HepG2 (cell line): ENCODE results near the gene DGAT2. TPM values are rescaled to one million over a fixed set of nuclear protein-coding genes. Genes with fewer than 3 reads are reported as not detected.

Experiments
- CBX5 ChIP-seq: sonication (generic); formaldehyde crosslinking; IDR thresholded peaks from 2 replicates; pipeline ENCODE4 v1.4.0; 2020; ENCODE audit warnings: missing genetic modification reagents, borderline replicate concordance
- ELF3 ChIP-seq: IDR thresholded peaks from 2 replicates; pipeline ENCODE4 v1.6.1; 2016; ENCODE audit warnings: missing genetic modification reagents, missing compliant biosample characterization
- MATR3 ChIP-seq: sonication (generic); formaldehyde crosslinking; IDR thresholded peaks from 2 replicates; pipeline ENCODE4 v1.4.0; 2020; ENCODE audit warnings: missing genetic modification reagents
- NCOA5 ChIP-seq: sonication (generic); formaldehyde crosslinking; IDR thresholded peaks from 2 replicates; pipeline ENCODE4 v1.4.0; 2020; ENCODE audit warnings: missing genetic modification reagents
- NFE2 ChIP-seq: sonication (generic); formaldehyde crosslinking; IDR thresholded peaks from 2 replicates; pipeline ENCODE4 v1.4.0; 2020; ENCODE audit warnings: missing genetic modification reagents
- PBX3 ChIP-seq: sonication (generic); formaldehyde crosslinking; IDR thresholded peaks from 2 replicates; pipeline ENCODE4 v1.8.1; 2023; ENCODE audit warnings: missing genetic modification reagents, inconsistent platforms, borderline replicate concordance
- THAP8 ChIP-seq: sonication (generic); formaldehyde crosslinking; IDR thresholded peaks from 2 replicates; pipeline ENCODE4 v1.5.1; 2020; ENCODE audit warnings: missing genetic modification reagents, mild to moderate bottlenecking, borderline replicate concordance
- U2AF2 ChIP-seq: fragments of 200-400 bp; formaldehyde crosslinking; IDR thresholded peaks from 2 replicates; pipeline ENCODE4 v1.6.1; 2017; ENCODE audit warnings: low read depth, mild to moderate bottlenecking, low read length
- ZBTB42 ChIP-seq: sonication (generic); formaldehyde crosslinking; IDR thresholded peaks from 2 replicates; pipeline ENCODE4 v1.5.0; 2020; ENCODE audit warnings: mild to moderate bottlenecking, missing genetic modification reagents
- ZC3H4 ChIP-seq: sonication (generic); formaldehyde crosslinking; IDR thresholded peaks from 2 replicates; pipeline ENCODE4 v1.4.0; 2020; ENCODE audit warnings: missing genetic modification reagents, borderline replicate concordance
- ZNF687 ChIP-seq: sonication (generic); formaldehyde crosslinking; IDR thresholded peaks from 2 replicates; pipeline ENCODE4 v1.5.1; 2020; ENCODE audit warnings: mild to moderate bottlenecking, missing genetic modification reagents, moderate library complexity
- ZNF792 ChIP-seq: IDR thresholded peaks from 2 replicates; pipeline ENCODE4 v1.6.1; 2016
- ZSCAN31 ChIP-seq: sonication (generic); formaldehyde crosslinking; IDR thresholded peaks from 2 replicates; pipeline ENCODE4 v1.5.0; 2020; ENCODE audit warnings: low read depth, mild to moderate bottlenecking, missing genetic modification reagents
- polyA plus RNA-seq, 8 experiments: library from polyadenylated mRNA; depleted of rRNA in 3 of 8; stranded (reverse) in 7 of 8; unstranded in 1 of 8; fragments of >200 nt; fragmentation: Illumina TruSeq in 4 of 8; extraction: Trizol in 4 of 8; gene quantifications; 2 replicates each; pipeline versions ENCODE4 v1.2.1 to v1.2.3, GENCODE V29; 2011 to 2016; ENCODE audit warnings: low read depth in 4 of 8, missing spikeins in 1 of 8, mixed read lengths in 1 of 8; ENCODE audit not compliant: insufficient read depth in 1 of 8
- total RNA-seq, 5 experiments: library from RNA; depleted of rRNA; stranded (reverse); fragments of >200 nt; fragmentation: Illumina TruSeq; extraction: Trizol; gene quantifications; 2 replicates each; pipeline ENCODE4 v1.2.3, GENCODE V29; 2016; ENCODE audit warnings: low read depth in 1 of 5
- TF ChIP-seq, protein P1 (sequence below): sonication (generic); formaldehyde crosslinking; IDR thresholded peaks from 2 replicates; pipeline ENCODE4 v1.5.0; 2020; ENCODE audit warnings: missing genetic modification reagents
- TF ChIP-seq, protein P2 (sequence below): sonication (generic); formaldehyde crosslinking; conservative IDR thresholded peaks from 2 replicates; pipeline ENCODE4 v1.5.0; 2020; ENCODE audit warnings: missing genetic modification reagents
- TF ChIP-seq, protein P3 (sequence below): sonication (generic); formaldehyde crosslinking; IDR thresholded peaks from 2 replicates; pipeline ENCODE4 v1.8.0; 2022; ENCODE audit warnings: mild to moderate bottlenecking, missing genetic modification reagents
- TF ChIP-seq, protein P4 (sequence below): sonication (generic); formaldehyde crosslinking; IDR thresholded peaks from 2 replicates; pipeline ENCODE4 v1.4.0; 2020; ENCODE audit warnings: missing genetic modification reagents

Gene DGAT2
- total and polyA plus RNA-seq, 2 of the 13 experiments (the other 11 are each of a cell fraction or from before 2014, with no cell fraction given): 39.0 to 65.6 TPM

DNA sequence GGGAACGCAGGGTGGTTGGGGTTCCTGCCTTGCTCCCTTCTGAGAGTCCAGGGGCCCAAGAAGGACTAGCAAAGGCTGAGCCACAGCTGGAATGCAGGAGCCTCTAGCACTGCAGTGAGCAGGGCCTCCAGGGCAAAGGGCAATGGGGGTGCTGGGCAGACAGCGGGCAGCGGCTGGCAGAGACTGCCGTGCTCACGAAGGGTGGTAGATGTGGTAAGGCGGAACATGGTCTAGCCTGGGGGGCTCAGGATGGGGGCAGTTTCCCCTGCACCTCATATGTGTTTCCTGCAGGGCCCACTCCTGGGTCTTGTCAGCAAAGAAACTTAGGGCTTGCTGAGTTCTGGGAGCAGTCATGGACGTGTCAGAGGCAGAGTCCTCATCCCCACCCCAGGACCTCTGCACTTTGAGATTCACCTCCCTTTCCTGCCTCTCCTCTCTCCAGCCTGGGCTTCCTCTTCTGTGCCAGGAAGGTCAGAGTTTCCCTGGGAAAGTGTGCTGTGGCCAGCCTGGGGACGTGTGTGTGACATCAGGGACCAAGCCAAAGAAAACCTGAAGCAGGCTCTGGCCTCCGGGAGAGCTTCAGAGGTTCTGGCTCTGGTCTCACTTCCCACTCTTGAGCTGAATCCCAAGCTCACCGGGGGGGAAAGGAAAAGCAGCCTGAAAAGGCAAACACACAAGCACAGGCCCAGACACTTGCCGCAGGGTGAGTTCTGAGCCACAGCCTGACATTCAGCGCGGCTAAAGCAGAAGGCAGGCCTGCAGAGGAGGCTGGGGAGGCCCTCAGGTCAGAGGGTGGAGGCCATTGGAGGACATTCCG is 46.5 kb upstream of the DGAT2 start (continued):
- TF ChIP-seq THAP8 (CRISPR knock-in tag) (no peak), CBX5 (CRISPR knock-in tag) (peak; percentile 8; the same call in 1 of the 2 replicates), ZC3H4 (CRISPR knock-in tag) (no peak), ZNF792 (CRISPR knock-in tag) (no peak), U2AF2 (no peak), PBX3 (CRISPR knock-in tag) (no peak), NCOA5 (CRISPR knock-in tag) (no peak), ZNF687 (CRISPR knock-in tag) (peak; percentile 96), ZBTB42 (CRISPR knock-in tag) (0 out of 2 replicates have a peak, but pooled peaks have one; percentile 75), ZSCAN31 (CRISPR knock-in tag) (0 out of 2 replicates have a peak, but pooled peaks have one; percentile 49), ELF3 (CRISPR knock-in tag) (peak; percentile 38; the same call in 1 of the 2 replicates), MATR3 (CRISPR knock-in tag) (no peak), NFE2 (CRISPR knock-in tag) (no peak)
- TF ChIP-seq, protein P1, sequence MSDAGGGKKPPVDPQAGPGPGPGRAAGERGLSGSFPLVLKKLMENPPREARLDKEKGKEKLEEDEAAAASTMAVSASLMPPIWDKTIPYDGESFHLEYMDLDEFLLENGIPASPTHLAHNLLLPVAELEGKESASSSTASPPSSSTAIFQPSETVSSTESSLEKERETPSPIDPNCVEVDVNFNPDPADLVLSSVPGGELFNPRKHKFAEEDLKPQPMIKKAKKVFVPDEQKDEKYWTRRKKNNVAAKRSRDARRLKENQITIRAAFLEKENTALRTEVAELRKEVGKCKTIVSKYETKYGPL (CRISPR knock-in tag): no peak
- TF ChIP-seq, protein P2, sequence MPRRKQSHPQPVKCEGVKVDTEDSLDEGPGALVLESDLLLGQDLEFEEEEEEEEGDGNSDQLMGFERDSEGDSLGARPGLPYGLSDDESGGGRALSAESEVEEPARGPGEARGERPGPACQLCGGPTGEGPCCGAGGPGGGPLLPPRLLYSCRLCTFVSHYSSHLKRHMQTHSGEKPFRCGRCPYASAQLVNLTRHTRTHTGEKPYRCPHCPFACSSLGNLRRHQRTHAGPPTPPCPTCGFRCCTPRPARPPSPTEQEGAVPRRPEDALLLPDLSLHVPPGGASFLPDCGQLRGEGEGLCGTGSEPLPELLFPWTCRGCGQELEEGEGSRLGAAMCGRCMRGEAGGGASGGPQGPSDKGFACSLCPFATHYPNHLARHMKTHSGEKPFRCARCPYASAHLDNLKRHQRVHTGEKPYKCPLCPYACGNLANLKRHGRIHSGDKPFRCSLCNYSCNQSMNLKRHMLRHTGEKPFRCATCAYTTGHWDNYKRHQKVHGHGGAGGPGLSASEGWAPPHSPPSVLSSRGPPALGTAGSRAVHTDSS (CRISPR knock-in tag): no peak
- TF ChIP-seq, protein P3, sequence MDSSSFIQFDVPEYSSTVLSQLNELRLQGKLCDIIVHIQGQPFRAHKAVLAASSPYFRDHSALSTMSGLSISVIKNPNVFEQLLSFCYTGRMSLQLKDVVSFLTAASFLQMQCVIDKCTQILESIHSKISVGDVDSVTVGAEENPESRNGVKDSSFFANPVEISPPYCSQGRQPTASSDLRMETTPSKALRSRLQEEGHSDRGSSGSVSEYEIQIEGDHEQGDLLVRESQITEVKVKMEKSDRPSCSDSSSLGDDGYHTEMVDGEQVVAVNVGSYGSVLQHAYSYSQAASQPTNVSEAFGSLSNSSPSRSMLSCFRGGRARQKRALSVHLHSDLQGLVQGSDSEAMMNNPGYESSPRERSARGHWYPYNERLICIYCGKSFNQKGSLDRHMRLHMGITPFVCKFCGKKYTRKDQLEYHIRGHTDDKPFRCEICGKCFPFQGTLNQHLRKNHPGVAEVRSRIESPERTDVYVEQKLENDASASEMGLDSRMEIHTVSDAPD (CRISPR knock-in tag): peak; percentile 41; the same call in 1 of the 2 replicates
- TF ChIP-seq, protein P4, sequence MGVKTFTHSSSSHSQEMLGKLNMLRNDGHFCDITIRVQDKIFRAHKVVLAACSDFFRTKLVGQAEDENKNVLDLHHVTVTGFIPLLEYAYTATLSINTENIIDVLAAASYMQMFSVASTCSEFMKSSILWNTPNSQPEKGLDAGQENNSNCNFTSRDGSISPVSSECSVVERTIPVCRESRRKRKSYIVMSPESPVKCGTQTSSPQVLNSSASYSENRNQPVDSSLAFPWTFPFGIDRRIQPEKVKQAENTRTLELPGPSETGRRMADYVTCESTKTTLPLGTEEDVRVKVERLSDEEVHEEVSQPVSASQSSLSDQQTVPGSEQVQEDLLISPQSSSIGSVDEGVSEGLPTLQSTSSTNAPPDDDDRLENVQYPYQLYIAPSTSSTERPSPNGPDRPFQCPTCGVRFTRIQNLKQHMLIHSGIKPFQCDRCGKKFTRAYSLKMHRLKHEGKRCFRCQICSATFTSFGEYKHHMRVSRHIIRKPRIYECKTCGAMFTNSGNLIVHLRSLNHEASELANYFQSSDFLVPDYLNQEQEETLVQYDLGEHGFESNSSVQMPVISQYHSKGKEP (CRISPR knock-in tag): no peak
